HG03521 (cell line): Measurements from ENCODE around the gene GSDMA.

ENCODE experiments used
- ATAC-seq: cut with Tn5 transposase; IDR thresholded peaks from one replicate; pipeline ENCODE4 v1.9.1; 2021; ENCODE audit warnings: mild to moderate bottlenecking, moderate library complexity; ENCODE audit not compliant: unreplicated experiment

GSDMA gene, protein sequence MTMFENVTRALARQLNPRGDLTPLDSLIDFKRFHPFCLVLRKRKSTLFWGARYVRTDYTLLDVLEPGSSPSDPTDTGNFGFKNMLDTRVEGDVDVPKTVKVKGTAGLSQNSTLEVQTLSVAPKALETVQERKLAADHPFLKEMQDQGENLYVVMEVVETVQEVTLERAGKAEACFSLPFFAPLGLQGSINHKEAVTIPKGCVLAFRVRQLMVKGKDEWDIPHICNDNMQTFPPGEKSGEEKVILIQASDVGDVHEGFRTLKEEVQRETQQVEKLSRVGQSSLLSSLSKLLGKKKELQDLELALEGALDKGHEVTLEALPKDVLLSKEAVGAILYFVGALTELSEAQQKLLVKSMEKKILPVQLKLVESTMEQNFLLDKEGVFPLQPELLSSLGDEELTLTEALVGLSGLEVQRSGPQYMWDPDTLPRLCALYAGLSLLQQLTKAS

DNA sequence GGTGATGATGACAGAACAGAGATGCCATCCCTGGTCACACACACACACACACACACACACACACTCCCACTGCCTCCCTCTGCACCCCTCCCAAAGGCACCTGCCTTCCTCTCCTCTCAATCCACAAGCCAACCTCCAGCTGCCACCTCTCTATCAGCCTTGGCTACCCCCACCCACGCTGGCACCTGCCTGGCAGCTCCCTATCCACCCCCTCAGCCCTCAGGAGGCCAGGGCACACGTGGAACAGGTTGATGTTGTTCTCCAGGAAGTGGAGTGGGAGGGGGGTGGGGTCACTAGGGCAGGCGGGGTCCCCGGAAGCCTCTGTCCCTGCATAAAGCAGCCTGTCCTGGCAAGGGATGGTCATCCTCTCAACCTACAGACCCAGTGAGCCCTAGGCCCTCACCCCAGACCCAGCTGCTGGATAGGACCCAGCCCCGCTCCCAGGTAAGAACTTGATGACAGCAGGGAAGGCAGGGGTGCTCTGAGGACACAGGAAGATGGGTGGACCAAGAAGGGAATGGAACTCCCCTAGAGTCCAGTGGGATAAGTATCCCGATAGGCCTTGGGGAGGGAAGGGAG, at the start of gene GSDMA:
TSS of gene GSDMA (plus strand) at position 363 of the 579 bp plus-strand sequence. CDS start 2,684 bp downstream, outside the sequence.
- no peak for ATAC-seq

DNA sequence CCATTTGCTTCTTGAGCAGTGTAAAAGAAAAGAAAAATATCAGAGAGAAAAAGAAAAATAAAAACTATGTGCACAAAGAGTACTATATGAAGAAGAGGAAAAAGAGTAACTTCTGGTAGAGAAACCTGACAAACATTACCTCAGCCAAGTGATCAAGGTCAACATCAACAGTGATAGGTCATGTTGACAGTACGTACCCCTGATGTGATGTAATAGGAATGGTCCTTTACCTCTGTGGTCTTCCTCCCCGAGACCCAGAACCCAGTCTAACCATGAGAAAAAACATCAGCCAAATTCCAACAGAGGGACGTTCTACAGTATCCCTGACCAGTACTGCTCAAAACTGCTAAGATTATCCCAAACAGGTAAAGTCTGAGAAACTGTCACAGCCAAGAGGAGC, 48.8 kb upstream of the GSDMA start:
- ATAC-seq: no peak

DNA sequence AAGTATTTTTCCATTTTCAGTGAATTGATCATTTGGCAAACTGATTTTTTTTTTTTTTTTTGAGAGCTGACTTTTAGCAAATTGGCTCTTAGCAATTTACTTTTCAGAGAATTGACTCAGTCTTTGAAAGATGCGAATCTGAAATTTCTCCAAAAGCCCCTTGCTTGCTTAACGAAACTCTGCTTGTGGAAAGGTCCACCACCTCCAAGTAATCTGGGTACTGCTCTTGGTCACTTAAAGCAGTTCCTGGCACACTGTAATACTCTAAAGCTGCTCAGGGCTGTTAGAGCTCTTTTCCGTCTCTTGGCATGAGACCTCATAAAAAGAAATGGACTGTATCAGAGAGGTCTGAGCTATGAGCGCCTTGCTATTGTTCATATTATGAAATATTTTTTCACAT, 47.2 kb upstream of the GSDMA start:
- no peak for ATAC-seq

DNA sequence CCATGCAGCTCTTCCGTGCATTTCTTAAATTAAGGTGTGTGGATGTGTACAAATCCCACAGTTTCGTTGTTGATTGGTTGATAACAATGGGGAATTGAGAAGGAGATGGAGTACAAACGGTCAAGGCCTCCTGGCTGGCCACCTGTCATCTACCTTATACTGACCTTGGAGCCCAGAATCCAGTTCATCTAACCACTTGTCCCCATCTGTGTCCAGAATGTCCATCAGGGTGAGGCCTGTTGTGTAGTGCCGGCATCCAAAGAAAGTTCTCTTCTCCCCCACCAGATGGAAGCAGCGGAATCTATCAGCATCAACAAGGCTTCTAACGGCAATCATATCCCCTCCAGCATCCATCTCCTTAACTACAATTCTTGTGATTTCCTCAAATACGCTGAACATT, 45.9 kb upstream of the GSDMA start:
- ATAC-seq: no peak

DNA sequence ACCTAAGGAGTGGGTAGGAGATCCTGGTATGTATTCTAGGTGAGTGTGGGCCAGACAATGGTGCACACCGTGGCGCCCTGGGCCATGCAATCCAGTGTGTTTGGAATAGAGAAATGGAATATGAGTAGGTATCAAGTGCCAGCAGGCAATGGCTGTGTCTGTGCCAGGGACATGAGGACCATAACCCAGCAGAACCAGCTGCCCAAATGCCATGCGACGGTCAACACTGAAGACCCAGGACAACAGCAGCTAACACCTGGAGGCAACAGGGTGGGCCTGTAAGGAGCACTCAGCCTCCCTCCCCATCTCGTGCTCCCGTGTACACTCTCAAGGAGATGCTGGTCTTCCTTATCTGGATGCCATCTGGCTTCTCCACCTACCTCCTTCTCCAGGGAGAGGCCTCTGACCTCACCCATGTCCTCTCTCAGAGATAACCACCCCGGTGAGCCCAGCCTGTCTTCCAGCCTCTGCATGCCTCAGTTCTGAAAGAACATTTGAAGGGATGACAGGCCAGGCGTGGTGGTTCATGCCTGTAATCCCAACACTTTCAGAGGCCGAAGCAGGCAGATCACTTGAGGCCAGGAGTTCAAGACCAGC, 43.6 kb upstream of the GSDMA start:
- no peak for ATAC-seq

DNA sequence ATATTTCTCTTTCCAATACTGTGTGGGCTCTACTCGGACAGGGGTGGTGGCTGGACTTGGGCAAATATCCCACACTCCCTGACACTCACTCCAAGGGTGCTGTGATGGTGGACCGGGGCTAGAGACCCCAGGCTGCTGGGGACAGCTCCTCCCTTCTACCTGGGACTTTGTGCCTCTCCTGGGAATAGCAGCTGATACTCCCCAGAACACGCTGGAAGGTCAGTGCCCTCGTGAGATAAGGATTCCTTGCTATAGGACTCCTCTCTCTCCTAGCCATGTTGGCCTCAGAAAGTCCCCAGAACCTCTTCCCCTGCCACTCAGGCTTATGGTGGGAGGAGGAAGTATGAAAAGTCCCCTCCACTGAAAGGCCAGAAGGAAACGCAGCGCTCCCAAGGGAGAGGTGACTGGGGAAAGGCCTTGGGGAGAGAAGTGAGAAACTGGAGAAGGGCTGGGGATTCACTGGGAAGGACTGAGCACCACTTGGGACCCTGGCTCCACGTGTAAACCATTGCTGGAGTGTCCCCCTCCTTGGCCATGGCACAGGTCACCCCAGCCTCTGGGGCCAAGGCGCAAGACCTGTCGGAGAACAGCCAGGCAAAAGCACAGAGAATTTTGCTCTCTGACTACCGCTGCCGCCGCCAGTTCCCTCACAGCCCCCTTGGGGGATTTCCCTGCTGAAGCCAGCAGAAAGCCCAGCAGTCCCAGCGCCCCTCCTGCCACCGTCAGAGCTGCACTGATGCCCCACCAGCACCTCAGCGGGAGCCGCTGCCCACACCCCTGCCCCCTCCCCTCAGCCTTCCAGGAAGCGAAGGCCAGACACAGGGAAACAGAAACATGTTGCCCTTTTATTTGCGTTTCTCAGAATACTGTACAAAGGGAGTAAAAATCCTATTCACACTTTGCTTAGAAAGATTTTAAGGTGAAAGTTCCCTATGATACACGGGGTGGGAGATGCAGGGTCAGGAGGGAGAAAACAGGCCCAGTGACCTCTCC, 42.3 kb upstream of the GSDMA start:
- ATAC-seq: no peak

DNA sequence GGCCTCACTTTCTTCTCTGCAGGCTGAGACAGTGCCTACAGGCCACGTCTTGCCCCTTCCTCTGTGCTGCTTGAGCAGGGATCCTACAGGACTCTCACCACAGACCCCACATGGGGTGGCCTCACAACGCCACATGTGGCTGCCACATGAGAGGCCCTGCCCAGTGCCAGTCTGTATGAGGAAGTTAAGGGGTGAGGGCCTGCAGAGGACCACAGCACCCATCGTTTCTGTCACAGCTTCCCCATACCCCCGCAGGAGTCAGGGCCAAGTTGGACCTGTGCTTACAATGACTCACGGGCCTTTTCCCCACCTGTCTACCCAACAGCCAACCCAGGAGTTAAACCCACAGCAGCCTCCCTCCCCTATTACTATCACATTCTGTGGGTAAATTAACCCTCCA, 41.5 kb upstream of the GSDMA start:
- ATAC-seq: no peak

DNA sequence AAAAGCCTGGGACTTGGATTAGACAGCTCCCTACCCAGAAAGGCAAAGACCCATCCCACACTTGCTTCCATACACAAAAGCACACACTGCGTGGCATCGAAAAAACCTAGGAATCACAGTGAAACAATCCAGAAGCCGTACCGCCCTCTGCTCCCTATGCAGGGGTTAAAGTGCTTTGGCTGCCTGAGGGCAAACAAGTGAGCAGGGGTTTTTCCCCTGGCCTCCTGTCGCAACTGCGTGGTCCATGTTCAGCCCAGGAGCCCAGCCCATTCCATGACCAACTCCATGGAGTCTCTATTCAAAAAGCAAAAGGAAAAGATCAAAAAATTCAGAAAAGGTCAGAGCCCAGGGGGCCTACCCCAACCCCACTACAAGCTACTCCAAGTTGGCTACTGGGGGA, 40.8 kb upstream of the GSDMA start:
- ATAC-seq: no peak

DNA sequence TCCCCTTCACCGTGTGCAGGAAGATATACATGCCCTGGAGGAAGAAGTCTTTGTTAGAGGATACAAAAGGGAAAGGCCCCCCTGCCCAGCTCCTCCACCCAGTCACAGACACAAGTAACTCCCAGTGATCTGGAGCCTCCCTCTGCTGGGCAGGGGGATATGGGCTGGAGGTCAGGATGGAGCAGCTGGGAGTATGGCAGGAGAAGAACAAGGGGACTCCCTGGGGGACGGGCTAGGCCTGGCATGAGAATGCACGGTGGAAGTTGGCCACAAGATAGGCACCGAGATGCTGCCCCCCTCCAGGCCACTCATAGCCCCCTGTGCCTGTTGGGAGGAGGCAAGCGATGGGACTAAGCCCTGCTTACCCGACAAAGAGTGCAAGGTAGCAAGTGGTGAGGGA, 39.6 kb upstream of the GSDMA start:
- no peak for ATAC-seq

DNA sequence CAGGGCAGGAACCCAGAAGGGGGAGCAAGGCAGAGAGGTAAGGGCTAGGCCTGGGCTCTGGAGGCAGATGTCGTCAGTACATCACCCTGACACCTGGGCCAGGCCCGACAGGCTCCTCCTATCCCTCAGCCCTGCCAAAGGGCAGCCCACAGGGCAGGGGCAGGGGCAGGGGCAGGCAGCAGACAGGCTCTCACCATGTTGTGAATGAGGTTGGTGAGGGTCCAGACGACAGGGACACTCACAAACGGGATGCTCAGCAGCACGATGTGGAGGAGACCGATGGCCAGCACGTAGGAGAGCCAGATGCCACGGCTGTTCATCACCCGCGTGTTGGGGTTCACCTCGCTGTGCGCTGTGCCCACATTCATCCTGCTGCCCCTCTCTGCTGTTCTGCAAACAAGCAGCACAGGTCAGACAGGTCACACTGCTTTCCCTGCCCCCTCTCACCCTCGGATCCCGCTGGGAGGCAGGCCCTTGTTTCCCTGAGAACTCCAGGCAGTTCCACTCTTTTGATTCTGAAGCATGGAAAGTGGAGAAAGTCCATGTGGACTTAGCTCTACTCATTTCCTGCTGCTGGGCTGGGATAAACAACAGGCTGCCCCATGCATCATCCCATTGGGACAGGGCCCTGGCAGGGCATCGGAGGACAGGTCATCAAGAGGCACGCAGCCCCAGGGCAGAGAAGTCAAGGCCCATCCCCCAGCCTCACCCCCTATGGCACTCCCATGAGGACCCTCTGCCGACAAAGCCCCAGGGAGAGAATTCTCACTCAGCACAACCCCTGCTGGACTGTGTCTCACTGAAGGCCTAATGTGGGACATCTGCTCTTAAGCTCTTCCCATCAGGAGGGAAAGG, 38.7 kb upstream of the GSDMA start:
- no peak for ATAC-seq

DNA sequence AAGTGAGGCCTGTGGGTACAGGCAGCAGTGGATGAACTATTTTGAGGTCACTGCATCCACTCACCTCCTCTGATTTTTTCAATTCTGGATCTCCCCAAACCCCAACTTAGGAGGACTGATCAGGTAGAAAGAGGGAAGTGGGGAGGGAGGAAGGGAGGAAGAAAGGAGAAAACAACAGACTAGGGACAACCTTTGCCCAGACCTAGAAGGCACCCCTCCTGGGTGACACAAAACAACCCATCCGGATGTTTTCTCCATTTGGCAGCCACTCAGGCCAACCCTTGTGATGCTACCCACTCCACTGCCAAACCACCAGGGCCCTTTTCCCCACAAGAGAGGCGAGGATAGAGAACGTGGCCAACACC, 38.1 kb upstream of the GSDMA start:
- ATAC-seq: no peak

DNA sequence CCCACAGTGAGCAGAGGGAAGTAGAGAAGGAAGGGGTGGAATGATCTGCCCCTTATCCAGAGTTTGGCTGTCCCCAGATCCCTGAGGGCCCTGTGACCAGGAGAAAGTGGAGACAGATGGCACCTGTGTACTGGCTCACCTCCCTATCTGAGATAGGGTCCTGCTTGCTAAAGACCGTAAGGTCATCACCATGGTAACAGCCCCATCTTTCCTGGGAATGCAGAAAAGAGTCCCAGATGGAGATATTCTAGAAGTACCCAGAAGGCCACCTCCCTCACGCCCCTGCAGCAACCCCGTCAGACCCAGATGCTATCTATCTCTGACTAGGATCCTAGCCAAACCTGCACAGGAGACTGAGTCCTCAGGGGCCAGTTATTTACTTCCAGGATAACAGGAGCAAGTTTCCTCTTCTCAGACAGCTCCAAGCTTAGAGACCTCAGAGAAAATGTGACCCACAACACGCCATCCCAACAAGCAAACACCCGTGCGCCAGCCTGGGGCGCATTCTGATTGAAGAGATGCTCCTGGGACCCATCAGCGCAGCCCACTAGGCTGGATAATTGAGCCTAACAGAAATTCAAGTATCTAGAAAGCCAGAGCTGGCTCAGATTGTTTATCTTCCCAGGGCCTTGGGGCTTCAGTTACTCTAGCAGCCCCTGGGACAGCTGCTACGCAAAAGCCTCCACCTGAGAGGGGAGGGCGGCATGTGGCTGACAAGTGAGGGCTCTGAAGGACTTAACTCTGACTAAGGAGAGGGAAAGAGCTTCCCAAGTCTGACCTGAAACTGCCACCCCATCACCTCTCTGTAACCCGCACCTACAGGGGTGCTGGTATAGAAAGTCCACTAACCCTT, 37.3 kb upstream of the GSDMA start:
- no peak for ATAC-seq

DNA sequence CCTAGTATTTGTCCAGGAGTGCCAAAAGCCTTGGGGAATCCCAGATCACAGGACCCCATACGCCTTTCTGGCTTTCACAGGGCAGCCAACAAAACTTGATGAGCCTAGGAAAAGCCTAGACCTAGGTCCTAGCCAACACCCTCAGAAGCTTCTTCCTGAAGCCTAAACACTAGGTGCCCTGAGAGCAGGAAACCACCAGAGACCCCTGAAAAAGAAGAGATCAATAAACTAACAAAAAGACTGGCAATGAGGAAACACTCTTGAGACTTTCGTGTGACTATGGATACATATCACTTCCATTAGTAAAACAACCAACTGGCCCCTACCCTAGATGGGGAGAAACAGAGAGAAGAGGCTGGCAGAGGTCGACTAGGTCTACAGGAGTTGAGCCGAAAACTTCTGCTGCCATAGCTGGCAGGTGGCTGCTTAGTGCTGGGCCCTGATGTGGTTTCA, 36.6 kb upstream of the GSDMA start:
- no peak for ATAC-seq

DNA sequence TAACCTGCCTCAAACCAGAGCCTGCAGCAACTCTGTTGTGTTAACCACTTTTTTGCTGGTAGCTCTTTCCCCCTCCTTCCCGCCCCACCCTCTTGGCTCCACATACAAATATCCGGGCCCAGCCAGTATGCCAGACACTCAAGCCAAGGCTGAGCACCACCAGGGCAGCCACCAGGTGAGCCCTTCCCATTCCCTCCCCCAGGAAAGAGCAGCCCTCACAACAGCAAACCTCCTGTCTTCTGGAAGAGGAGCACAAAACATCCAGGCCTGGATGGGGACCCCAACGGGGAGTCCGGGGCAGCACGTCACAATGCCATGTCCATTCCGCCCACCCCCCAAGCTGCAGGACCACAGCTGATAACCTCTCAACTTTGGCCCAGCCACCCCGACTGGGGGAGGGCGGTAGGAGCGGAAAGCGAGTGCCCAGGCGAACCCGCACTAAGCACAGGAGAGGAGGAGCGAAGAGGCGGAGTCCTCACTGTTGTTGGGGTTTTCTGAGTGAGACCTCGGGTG, 36.2 kb upstream of the GSDMA start:
- peak; percentile 30 for ATAC-seq

DNA sequence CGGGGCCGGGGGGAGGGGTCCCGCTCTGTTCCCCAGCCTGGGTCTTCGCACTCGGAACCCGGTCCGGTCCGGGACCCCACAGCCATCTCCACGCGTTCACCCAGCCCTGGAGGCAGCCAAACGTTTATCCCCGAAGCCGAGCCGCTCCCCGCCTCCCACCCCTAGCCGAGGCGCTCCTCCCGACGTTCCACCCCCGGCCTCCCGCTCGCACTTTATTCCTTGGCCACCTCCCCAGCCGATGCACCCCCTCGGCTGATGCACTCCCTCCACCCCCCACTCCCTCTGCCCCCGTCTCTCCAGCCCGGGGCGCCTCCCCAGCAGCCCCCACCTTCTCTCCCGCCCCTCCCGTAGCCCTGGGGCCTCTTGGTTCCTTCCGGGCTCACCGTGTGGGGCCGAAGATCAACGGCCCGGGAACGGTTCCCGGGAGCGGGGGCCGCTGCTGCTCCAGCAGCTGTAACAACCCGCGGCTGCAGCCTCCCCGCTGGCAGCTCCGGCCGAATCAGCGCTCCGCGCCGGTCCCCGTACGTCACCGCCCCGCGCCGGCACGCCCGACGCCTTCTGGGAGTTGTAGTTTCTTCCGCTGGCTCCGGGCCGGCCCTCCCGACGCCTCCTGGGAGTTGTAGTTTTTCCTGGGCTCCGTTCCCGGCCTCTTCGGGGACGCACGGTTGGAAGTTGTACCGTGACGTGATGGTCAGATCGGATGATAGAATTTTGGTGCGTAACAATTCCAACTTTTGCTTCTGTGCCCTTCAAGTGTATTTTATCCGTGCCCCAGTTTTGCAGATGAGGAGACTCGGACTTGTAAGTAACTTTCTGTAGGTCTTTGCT, 35.5 kb upstream of the GSDMA start, which contains the start of the genes LRRC3C and ORMDL3:
TSS of gene LRRC3C (plus strand) at position 632 of the 828 bp plus-strand sequence. CDS start 13,792 bp downstream, outside the sequence.
TSS of gene ORMDL3 (minus strand) at position 501 of the 828 bp plus-strand sequence. CDS start 3,398 bp downstream, outside the sequence.
- peak; percentile 72 for ATAC-seq

DNA sequence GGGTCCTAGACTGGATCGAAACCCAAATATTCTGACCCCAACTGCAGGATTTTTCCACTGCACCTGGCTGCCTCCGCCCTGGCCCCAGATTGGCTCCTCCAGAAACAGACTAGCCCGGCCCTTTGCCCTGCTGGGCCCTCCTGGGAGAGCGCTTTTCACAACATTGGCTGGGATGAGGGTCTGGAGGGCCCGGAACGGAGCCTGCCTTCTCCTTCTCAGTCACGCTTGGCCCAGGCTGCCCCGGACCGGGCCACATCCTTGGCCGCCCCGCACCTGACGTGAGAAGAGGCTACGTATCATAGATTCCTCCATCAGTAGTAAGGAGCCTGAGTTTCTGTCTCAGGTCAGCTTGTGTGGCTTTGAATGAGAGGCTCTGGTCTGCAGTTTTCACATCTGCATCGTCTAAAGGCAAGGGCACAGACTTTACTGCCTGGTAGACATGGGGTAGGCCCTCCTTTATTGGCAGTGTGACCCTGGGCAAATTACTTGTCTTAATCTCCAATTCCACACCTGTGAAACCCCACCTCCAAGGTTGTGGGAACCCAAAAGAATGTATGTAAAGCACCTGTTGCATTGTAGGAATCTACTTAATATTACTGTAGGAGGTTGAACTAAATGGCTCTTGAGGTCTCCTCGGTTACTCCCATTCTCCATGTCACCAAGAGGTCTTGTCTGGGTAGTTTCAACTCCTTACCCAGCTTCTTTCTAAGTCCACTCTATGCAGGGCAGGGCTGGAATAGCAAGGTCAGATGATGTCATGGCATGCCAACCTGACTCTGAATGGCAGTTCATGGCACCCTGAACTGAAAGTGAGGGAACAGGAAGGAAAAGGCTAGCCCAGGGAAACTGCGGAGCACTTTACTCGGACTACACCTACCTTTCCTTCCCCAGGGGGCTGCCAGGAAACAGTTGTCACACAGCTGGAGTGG, 34.6 kb upstream of the GSDMA start:
- peak; percentile 9 for ATAC-seq
